K562 (cell line): Measurements from ENCODE around the gene MTA2. TPM values are rescaled to one million over a fixed set of nuclear protein-coding genes. Genes with fewer than 3 reads are reported as not detected.

Experiments used
- BHLHE40 ChIP-seq: IDR thresholded peaks from 2 replicates; pipeline ENCODE4 v1.6.1; 2011; ENCODE audit warnings: low read length, improper control_type of control experiment
- BRD9 ChIP-seq: fragments of 450-650 bp; IDR thresholded peaks from 2 replicates; pipeline ENCODE4 v1.6.1; 2018; ENCODE audit warnings: low read depth; ENCODE audit not compliant: partially characterized antibody
- ERF ChIP-seq: fragments of 450-650 bp; formaldehyde crosslinking; IDR thresholded peaks from 2 replicates; pipeline ENCODE4 v1.4.0; 2020; ENCODE audit warnings: mild to moderate bottlenecking, mixed read lengths
- ETV1 ChIP-seq: fragments of 450-650 bp; conservative IDR thresholded peaks from 2 replicates; pipeline ENCODE4 v1.6.1; 2016; ENCODE audit warnings: missing genetic modification characterization, control low read depth, low read depth, missing compliant biosample characterization
- FIP1L1 ChIP-seq: fragments of 200-400 bp; formaldehyde crosslinking; IDR thresholded peaks from 2 replicates; pipeline ENCODE4 v1.6.1; 2018; ENCODE audit warnings: mild to moderate bottlenecking, low read depth, low read length; ENCODE audit not compliant: poor library complexity, severe bottlenecking
- FOSL1 ChIP-seq: fragments of 200-800 bp; sonication (Bioruptor generic); conservative IDR thresholded peaks from 2 replicates; pipeline ENCODE4 v1.6.1; 2016; ENCODE audit warnings: missing genetic modification characterization, missing compliant biosample characterization
- GATA2 ChIP-seq: sonication (generic); formaldehyde crosslinking; IDR thresholded peaks from 2 replicates; pipeline ENCODE4 v1.4.0; 2020; ENCODE audit warnings: mild to moderate bottlenecking, missing genetic modification reagents
- HNRNPH1 ChIP-seq: fragments of 200-400 bp; formaldehyde crosslinking; optimal IDR thresholded peaks from 2 replicates; pipeline ENCODE3; 2017; ENCODE audit warnings: low read depth, mild to moderate bottlenecking, low read length, moderate library complexity
- IFI16 ChIP-seq: fragments of 250-450 bp; sonication (Bioruptor Pico); IDR thresholded peaks from 2 replicates; pipeline ENCODE4 v2.1.2; 2022; ENCODE audit warnings: mild to moderate bottlenecking, inconsistent platforms
- KLF16 ChIP-seq: IDR thresholded peaks from 2 replicates; pipeline ENCODE4 v1.6.1; 2016; ENCODE audit warnings: antibody characterized with exemption
- MNT ChIP-seq, 2 experiments: fragments of 450-650 bp; conservative IDR thresholded peaks; 2 replicates each; pipeline ENCODE4 v1.6.1; 2017; ENCODE audit warnings: mild to moderate bottlenecking in 2 of 2, moderate library complexity in 2 of 2
- MXD1 ChIP-seq: fragments of 250-450 bp; sonication (Bioruptor Pico); IDR thresholded peaks from 2 replicates; pipeline ENCODE4 v1.8.0; 2021; ENCODE audit warnings: borderline replicate concordance, mild to moderate bottlenecking, moderate library complexity; ENCODE audit not compliant: poor library complexity, severe bottlenecking
- MYBL2 ChIP-seq, 2 experiments: fragments of 450-650 bp in 1 of 2; sonication (generic) in 1 of 2; formaldehyde crosslinking in 1 of 2; IDR thresholded peaks; 2 replicates each; pipeline versions ENCODE4 v1.6.1 to v1.8.1; 2017 to 2022; ENCODE audit warnings: borderline replicate concordance in 1 of 2, inconsistent platforms in 1 of 2, low read depth in 1 of 2, mild to moderate bottlenecking in 1 of 2, missing genetic modification reagents in 1 of 2, moderate library complexity in 1 of 2
- PKNOX1 ChIP-seq: fragments of 450-650 bp; IDR thresholded peaks from 2 replicates; pipeline ENCODE4 v1.6.1; 2016
- SMAD3 ChIP-seq: fragments of 450-650 bp; formaldehyde crosslinking; conservative IDR thresholded peaks from 2 replicates; pipeline ENCODE4 v1.4.0; 2020; ENCODE audit warnings: mild to moderate bottlenecking
- STAG1 ChIP-seq: sonication (generic); formaldehyde crosslinking; IDR thresholded peaks from 2 replicates; pipeline ENCODE4 v1.5.0; 2020; ENCODE audit warnings: missing genetic modification reagents, borderline replicate concordance
- VEZF1 ChIP-seq: fragments of 200-800 bp; sonication (Bioruptor generic); IDR thresholded peaks from 2 replicates; pipeline ENCODE4 v1.6.1; 2017; ENCODE audit warnings: missing genetic modification characterization, missing compliant biosample characterization
- ZC3H8 ChIP-seq: fragments of 450-650 bp; IDR thresholded peaks from 2 replicates; pipeline ENCODE4 v1.6.1; 2017
- ZNF639 ChIP-seq, 2 experiments: fragments of 200-800 bp in 1 of 2; sonication (Bioruptor generic) in 1 of 2; sonication (generic) in 1 of 2; formaldehyde crosslinking in 1 of 2; IDR thresholded peaks in 1 of 2; conservative IDR thresholded peaks in 1 of 2; 2 replicates each; pipeline versions ENCODE4 v1.5.0 to v1.6.1; 2016 to 2020; ENCODE audit warnings: missing compliant biosample characterization in 1 of 2, missing genetic modification characterization in 1 of 2, missing genetic modification reagents in 1 of 2
- polyA plus RNA-seq, 8 experiments: library from polyadenylated mRNA; depleted of rRNA in 4 of 8; stranded (reverse) in 5 of 8; unstranded in 3 of 8; fragments of >200 nt; fragmentation: Nextera tagmentation in 2 of 8; fragmentation: Illumina TruSeq in 1 of 8; extraction: Ambion mirVana in 2 of 8; extraction: Trizol in 1 of 8; gene quantifications; 2 replicates each; pipeline versions ENCODE4 v1.2.1 to v1.2.3, GENCODE V29; 2011 to 2014; ENCODE audit warnings: inconsistent platforms in 1 of 8, missing spikeins in 1 of 8
- total RNA-seq, 7 experiments: library from RNA; depleted of rRNA in 6 of 7; stranded (reverse); fragments of >200 nt in 6 of 7; fragmentation: Illumina TruSeq in 2 of 7; extraction: Trizol in 2 of 7; gene quantifications; 2 replicates each; pipeline versions ENCODE4 v1.2.1 to v1.2.3, GENCODE V29; 2011 to 2021; ENCODE audit warnings: low replicate concordance in 1 of 7

Gene MTA2
- total and polyA plus RNA-seq, 9 of the 15 experiments (the other 6 are each of a cell fraction or from before 2014, with no cell fraction given) = 6.2 to 220 (median 172) TPM

- no peak for TF ChIP-seq FIP1L1
- TF ChIP-seq GATA2 = peak; percentile 56; the same call in 1 of the 2 replicates
- no peak for TF ChIP-seq BHLHE40
- no peak for TF ChIP-seq ZNF639 (CRISPR knock-in tag; conservative IDR thresholded peaks at IDR 0.05 in 1 of 2, IDR thresholded peaks at IDR 0.05 in 1 of 2)
- no peak for TF ChIP-seq MXD1 (CRISPR knock-in tag)
- no peak for TF ChIP-seq MNT (conservative IDR thresholded peaks at IDR 0.05)
- no peak for TF ChIP-seq MYBL2 (IDR thresholded peaks at IDR 0.05; ENCODE audit: low read depth)
- TF ChIP-seq MYBL2 (CRISPR knock-in tag; IDR thresholded peaks at IDR 0.05; ENCODE audit: borderline replicate concordance) = no peak
- TF ChIP-seq STAG1 (CRISPR knock-in tag) = no peak
- no peak for TF ChIP-seq IFI16 (CRISPR knock-in tag)
- no peak for TF ChIP-seq ZC3H8
- TF ChIP-seq ERF = no peak
- TF ChIP-seq PKNOX1 = no peak; the same call in 1 of the 2 replicates
- TF ChIP-seq HNRNPH1 = no peak
- TF ChIP-seq VEZF1 (CRISPR knock-in tag) = peak; percentile 56
- no peak for TF ChIP-seq BRD9
- TF ChIP-seq ETV1 (tag) = no peak
- TF ChIP-seq SMAD3 (CRISPR knock-in tag) = no peak
- TF ChIP-seq KLF16 = peak; percentile 67
- TF ChIP-seq FOSL1 (tag) = no peak
Observed at GRCh38 chr11:62555464-62556107, 46.1 kb downstream of the MTA2 start (continued).
